GM21717 (cell line): ENCODE data around the gene WDR83.
"Not testable (repeated sequence)": the region's sequence is repeated elsewhere in the genome, so short reads cannot be mapped to it uniquely, and the experiment has no call there.

Experiments
- ATAC-seq: cut with Tn5 transposase; IDR thresholded peaks from one replicate; pipeline ENCODE4 v1.9.1; 2021; ENCODE audit warnings: mild to moderate bottlenecking, moderate library complexity; ENCODE audit not compliant: unreplicated experiment

WDR83 gene

GRCh38 chr19:12652219-12652618 is 14.4 kb upstream of the WDR83 start:
- ATAC-seq: no peak

- no peak for ATAC-seq
These were observed 11.1 kb upstream of the WDR83 start for GRCh38 chr19:12655546-12655945.

GRCh38 chr19:12656899-12657571 is 9.6 kb upstream of the WDR83 start:
- ATAC-seq: no peak

- ATAC-seq: no peak
These were observed 8.6 kb upstream of the WDR83 start for GRCh38 chr19:12657966-12658365.

GRCh38 chr19:12660980-12661379 is 5.6 kb upstream of the WDR83 start:
- ATAC-seq: no peak

- ATAC-seq: no peak
These were observed 2.0 kb upstream of the WDR83 start for GRCh38 chr19:12664406-12665280.

- no peak for ATAC-seq
These were observed 1.4 kb upstream of the WDR83 start for GRCh38 chr19:12665281-12665573.

- ATAC-seq: no peak
These were observed 839 bp upstream of the WDR83 start for GRCh38 chr19:12665671-12666264.

- ATAC-seq: no peak
These were observed 1.2 kb downstream of the WDR83 start for GRCh38 chr19:12667731-12668302.

- ATAC-seq: no peak
These were observed 1.7 kb downstream of the WDR83 start for GRCh38 chr19:12668346-12668745.

- ATAC-seq: no peak
These were observed 2.3 kb downstream of the WDR83 start for GRCh38 chr19:12668932-12669269.

- ATAC-seq: no peak
These were observed 2.9 kb downstream of the WDR83 start for GRCh38 chr19:12669270-12670158.

- ATAC-seq: no peak
These were observed 3.7 kb downstream of the WDR83 start for GRCh38 chr19:12670159-12670928.

GRCh38 chr19:12672744-12673143 is 6.1 kb downstream of the WDR83 start:
- no peak for ATAC-seq

GRCh38 chr19:12675399-12675798 is 8.8 kb downstream of the WDR83 start:
- ATAC-seq: no peak

GRCh38 chr19:12675940-12676339 is 9.3 kb downstream of the WDR83 start:
- no peak for ATAC-seq

- no peak for ATAC-seq
These were observed 9.8 kb downstream of the WDR83 start for GRCh38 chr19:12676384-12676792.

- ATAC-seq: no peak
These were observed 10.3 kb downstream of the WDR83 start for GRCh38 chr19:12676928-12677327.

GRCh38 chr19:12678039-12678438 is 11.4 kb downstream of the WDR83 start:
- ATAC-seq: not testable (repeated sequence)

GRCh38 chr19:12680034-12680433 is 13.4 kb downstream of the WDR83 start:
- no peak for ATAC-seq
